ENCODE measurements around the gene ZNF432.
A peak's percentile ranks its signal among the peaks of the same experiment; 100 is the strongest.
"Not testable (repeated sequence)": the region's sequence is repeated elsewhere in the genome, so short reads cannot be mapped to it uniquely, and the experiment has no call there.

Gene ZNF432

DNA sequence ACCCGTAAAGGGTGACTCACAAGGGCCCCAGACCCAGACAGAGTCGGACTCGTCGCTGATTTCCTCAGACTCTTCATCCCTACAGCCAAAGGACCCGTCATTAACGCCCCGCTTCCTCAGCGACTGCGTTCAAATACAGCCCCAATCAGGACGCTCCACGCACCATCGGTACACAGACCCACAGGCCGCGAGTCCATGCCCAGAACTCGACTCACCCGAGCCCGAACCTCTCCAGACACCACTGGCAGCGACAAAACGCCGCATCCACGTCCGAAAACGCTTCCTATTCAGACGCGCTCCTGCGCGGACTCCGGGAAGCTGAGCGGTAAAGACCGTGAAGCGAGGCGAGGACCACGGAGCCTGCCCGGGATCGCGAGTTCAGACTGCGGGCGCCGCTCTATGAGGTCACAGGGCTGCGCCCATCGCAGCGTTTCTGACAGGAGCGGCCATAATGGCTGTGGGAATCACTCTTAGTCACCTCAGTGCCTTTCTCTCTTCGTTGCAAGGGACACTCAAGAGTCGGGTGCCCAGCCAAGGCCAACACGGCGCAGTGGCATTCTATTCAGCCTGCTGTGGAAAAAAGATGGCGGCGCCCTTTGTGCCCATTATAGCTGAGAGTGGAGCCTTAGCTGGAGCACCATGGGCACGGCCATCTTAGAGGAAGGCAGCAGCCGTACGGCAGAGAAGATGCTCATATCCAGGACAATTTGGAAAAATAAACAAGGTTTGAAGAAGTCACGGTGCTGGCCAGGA, 20.4 kb downstream of the ZNF432 start, which contains the start of gene ZNF614:
TSS of gene ZNF614 (minus strand) at position 353 of the 753 bp plus-strand sequence. CDS start 2,634 bp downstream, outside the sequence.
- peak within 1 kb of the TSS; percentile 90 for H3K4me3 Mint-ChIP-seq
- peaks cover 20% of the 10 kb centered on the region for H3K4me1 Mint-ChIP-seq

DNA sequence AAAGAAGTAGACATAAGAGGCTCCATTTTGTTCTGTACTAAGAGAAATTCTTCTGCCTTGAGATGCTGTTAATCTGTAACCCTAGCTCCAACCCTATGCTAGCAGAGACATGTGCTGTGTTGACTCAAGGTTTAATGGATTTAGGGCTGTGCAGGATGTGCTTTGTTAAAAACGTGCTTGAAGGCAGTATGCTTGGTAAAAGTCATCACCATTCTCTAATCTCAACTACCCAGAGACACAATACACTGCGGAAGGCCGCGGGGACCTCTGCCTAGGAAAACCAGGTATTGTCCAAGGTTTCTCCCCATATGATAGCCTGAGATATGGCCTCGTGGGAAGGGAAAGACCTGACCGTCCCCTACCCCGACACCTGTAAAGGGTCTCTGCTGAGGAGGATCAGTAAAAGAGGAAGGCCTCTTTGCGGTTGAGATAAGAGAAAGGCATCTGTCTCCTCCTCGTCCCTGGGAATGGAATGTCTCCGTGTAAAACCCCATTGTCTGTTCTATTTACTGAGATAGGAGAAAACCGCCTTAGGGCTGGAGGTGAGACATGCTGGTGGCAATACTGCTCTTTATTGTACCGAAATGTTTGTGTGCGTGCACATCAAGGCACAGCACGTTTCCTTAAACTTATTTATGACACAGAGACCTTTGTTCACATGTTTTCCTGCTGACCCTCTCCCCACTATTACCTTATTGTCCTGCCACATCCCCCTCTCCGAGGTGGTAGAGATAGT, 22.2 kb downstream of the ZNF432 start:
- H3K4me3 Mint-ChIP-seq; ATAC-seq; H3K27ac Mint-ChIP-seq; DNase-seq (ENCODE audit: low spot score in 2 of 2): not testable (repeated sequence)
- H3K9me3 Mint-ChIP-seq, result peaks cover 24% of the 10 kb centered on the region
- peaks cover 65% of the 10 kb centered on the region for H3K36me3 Mint-ChIP-seq
- peaks cover 20% of the 10 kb centered on the region for H3K4me1 Mint-ChIP-seq

More for the DNA sequence above, 20.4 kb downstream of the ZNF432 start, which contains the start of gene ZNF614:
- Mint-ChIP-seq H3K36me3 (peaks cover 47% of the 10 kb centered on the region), H3K9me3 (peaks cover 18% of the 10 kb centered on the region), H3K27ac (peak within 1 kb of the TSS; percentile 98)
- ATAC-seq, result peak; percentile 99
- peak; percentile 78 to 91 for DNase-seq (ENCODE audit: low spot score in 2 of 2)

DNA sequence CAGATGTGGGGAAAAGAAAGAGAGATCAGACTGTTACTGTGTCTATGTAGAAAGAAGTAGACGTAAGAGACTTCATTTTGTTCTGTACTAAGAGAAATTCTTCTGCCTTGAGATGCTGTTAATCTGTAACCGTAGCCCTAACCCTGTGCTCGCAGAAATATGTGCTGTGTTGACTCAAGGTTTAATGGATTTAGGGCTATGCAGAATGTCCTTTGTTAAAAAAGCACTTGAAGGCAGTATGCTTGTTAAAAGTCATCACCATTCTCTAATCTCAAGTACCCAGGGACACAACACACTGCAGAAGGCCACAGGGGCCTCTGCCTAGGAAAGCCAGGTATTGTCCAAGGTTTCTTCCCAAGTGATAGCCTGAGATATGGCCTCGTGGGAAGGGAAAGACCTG, 24.2 kb downstream of the ZNF432 start:
- ATAC-seq; H3K4me3 Mint-ChIP-seq; DNase-seq (ENCODE audit: low spot score in 2 of 2); H3K27ac Mint-ChIP-seq: not testable (repeated sequence)
- H3K4me1 Mint-ChIP-seq, result peaks cover 20% of the 10 kb centered on the region
- H3K9me3 Mint-ChIP-seq, result peaks cover 27% of the 10 kb centered on the region
- peaks cover 83% of the 10 kb centered on the region for H3K36me3 Mint-ChIP-seq

DNA sequence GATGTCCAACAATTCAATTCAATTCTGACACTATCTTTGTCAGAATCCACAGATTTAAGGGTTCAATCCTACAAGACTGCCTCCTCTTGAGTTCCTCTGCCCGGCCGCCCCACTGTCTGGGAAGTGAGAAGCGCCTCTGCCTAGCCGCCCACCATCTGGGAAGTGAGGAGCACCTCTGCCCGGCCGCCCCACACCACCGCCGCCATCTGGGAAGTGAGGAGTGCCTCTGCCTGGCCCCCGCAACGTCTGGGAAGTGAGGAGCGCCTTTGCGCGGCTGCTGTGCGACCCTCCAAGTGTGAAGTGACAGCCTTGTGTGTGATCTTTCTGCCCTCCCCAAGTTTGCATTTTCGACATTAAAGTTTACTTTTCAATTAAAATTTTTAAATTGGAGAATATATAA, 26.4 kb downstream of the ZNF432 start:
- peaks cover 30% of the 10 kb centered on the region for H3K9me3 Mint-ChIP-seq
- no peak overlapping the region for H3K4me3 Mint-ChIP-seq
- H3K27ac Mint-ChIP-seq, result no peak overlapping the region
- peaks cover 6% of the 10 kb centered on the region for H3K4me1 Mint-ChIP-seq
- H3K36me3 Mint-ChIP-seq, result peaks cover 94% of the 10 kb centered on the region
- ATAC-seq (no peak), DNase-seq (ENCODE audit: low spot score in 2 of 2) (no peak)

DNA sequence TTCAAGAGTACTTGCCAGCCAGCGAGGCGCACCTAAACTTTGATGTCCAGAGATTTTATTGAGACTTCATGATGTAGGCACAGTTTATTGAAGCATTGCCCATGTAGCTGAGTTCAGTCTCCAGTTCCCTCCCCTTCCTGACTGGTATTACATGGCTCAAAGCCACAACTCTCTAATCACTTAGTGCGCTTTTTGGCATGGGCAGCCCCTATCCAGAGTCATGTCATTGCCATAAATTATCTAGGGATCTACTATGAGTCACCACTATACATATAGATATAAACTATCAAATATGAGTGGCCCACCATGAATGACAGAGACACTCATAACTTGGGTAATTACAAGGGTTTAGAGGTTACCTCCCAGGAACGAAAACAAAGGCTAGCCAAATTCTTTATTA, 28.1 kb downstream of the ZNF432 start:
- ATAC-seq, result no peak
- no peak overlapping the region for H3K27ac Mint-ChIP-seq
- peaks cover 33% of the 10 kb centered on the region for H3K9me3 Mint-ChIP-seq
- no peaks in the 10 kb centered on the region for H3K4me1 Mint-ChIP-seq
- no peak overlapping the region for H3K4me3 Mint-ChIP-seq
- peaks cover 98% of the 10 kb centered on the region for H3K36me3 Mint-ChIP-seq
- no peak for DNase-seq (ENCODE audit: low spot score in 2 of 2)

DNA sequence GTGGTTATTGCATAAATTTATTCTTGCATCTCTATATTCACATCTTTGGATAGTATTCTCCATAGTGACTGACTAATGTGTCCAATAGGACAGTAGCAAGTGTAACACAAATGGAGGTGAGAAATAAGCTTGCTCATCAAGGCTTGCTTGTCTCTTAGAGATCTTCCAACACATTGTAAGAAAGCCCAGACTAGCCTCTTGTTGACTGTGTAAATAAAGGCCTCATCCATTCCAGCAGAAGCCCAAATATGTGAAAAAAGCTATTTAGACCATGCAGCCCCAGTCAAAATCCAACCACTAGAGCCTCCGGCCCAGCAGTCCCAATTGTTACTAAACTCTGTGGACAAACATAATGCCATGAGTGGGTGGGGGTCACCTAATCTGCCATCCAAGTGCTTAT, 38.0 kb downstream of the ZNF432 start:
- ATAC-seq (no peak), DNase-seq (ENCODE audit: low spot score in 2 of 2) (no peak)
- no peak overlapping the region for H3K4me3 Mint-ChIP-seq
- H3K27ac Mint-ChIP-seq, result no peak overlapping the region
- H3K9me3 Mint-ChIP-seq, result peaks cover 14% of the 10 kb centered on the region
- H3K4me1 Mint-ChIP-seq, result peaks cover 17% of the 10 kb centered on the region
- H3K36me3 Mint-ChIP-seq, result peaks cover 9% of the 10 kb centered on the region

DNA sequence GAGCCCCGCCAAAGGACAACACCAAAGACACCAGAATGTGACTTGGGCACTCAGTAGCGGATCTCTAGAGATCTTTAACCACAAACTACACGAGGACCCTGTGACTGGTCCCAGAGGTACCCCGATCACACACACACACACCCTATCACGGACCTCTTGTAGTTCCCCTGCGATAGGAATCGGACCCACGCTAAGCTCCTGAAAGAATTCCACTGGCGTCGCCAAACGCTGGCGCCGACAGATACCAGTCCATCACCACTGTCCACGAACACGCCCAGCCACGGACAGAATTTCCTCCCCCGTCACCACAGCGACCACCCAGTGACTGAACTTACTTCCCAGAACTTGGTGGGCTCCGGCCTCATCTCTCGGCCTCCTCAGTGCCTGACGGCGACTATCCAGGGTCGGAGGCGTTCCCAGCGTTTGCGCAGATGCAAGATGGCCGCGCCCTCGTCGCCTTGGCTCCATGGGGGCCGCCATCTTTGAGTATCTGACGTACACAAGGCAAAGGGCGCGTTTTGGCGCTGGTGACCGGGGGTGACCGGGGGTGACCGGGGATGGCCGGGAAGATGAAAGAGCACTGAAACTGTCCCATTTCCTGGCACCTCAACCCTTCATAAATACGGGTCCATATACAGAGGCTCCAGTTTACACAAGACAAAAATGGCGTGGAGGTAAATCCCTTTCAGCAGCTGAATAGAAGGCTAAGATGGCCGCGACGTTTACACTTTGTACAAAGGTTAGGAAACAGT, 40.7 kb downstream of the ZNF432 start, which contains the start of gene ZNF615:
TSS of gene ZNF615 (minus strand) at position 406 of the 752 bp plus-strand sequence. CDS start 4,500 bp downstream, outside the sequence.
- Mint-ChIP-seq H3K4me3 (peak within 1 kb of the TSS; percentile 90), H3K9me3 (peaks cover 14% of the 10 kb centered on the region), H3K4me1 (peaks cover 17% of the 10 kb centered on the region), H3K27ac (peak within 1 kb of the TSS; percentile 93), H3K36me3 (peaks cover 19% of the 10 kb centered on the region)
- peak; percentile 99 for ATAC-seq
- peak; percentile 83 to 94 for DNase-seq (ENCODE audit: low spot score in 2 of 2)

DNA sequence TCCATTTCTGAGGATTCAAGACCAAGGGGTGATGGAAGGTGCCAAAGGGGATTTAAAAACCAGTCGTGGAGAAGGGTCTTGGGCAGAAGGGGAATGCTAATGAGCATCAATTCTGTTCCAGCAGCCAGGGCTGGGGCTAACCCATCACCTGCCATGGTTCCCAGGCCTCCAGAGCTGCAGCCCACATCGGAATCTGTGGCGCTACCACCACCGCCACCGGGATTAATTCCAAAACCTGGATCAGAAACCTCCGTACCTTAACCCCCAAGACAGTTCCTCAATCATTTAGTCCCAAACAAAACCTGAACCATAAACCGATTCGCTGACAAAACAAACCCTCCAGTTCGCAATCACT, 41.2 kb downstream of the ZNF432 start:
- ATAC-seq (peak; percentile 12), DNase-seq (ENCODE audit: low spot score in 2 of 2) (no peak)
- peaks cover 12% of the 10 kb centered on the region for H3K9me3 Mint-ChIP-seq
- H3K4me3 Mint-ChIP-seq, result peak overlapping the region; percentile 90
- peaks cover 21% of the 10 kb centered on the region for H3K36me3 Mint-ChIP-seq
- peaks cover 17% of the 10 kb centered on the region for H3K4me1 Mint-ChIP-seq
- H3K27ac Mint-ChIP-seq, result peak overlapping the region; percentile 93

DNA sequence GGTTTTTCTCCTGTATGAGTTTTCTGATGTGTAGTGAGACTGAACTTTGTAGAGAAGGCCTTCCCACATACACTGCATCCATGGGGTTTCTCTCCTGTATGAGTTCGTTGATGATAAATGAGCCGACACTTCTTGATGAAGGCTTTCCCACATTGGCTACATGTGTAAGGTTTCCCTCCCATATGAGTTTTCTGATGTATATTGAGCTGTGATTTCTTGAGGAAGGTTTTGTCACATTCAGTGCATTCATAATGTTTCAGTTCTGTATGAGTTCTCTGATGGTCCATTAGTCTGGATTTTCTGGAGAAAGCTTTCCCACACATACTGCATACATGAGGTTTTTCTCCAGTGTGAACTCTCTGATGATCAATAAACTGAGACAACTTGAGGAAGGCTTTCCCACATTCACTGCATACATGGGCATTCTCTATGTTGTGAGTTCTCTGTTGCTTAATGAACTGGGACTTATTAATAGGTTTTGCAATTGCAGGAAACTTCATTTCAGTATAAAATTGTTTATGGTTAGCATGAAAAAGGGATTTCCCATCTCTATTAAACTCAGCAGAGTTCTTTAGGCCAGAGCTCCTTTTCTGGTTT, 54.5 kb downstream of the ZNF432 start:
- no peak for DNase-seq (ENCODE audit: low spot score in 2 of 2)
- no peak for ATAC-seq
- Mint-ChIP-seq H3K27ac (no peak overlapping the region), H3K4me1 (no peaks in the 10 kb centered on the region), H3K36me3 (peaks cover 51% of the 10 kb centered on the region), H3K4me3 (no peak overlapping the region), H3K9me3 (peaks cover 37% of the 10 kb centered on the region)

DNA sequence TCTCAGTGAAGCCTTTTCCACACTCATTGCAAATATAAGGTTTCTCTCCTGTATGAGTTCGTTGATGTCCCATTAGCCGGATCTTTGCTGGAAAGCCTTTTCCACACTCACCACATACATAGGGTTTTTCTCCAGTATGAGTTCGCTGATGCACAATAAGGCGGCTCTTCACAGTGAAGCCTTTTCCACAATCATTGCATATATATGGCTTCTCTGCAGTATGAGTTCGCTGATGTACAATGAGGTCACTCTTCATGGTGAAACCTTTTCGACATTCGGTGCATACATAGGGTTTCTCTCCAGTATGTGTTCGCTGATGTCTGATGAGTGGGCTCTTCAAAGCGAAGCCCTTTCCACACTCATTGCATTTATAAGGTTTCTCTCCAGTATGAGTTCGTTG, 55.2 kb downstream of the ZNF432 start:
- DNase-seq (ENCODE audit: low spot score in 2 of 2) (no peak), ATAC-seq (no peak)
- Mint-ChIP-seq H3K36me3 (peaks cover 44% of the 10 kb centered on the region), H3K27ac (no peak overlapping the region), H3K4me3 (no peak overlapping the region), H3K9me3 (peaks cover 44% of the 10 kb centered on the region), H3K4me1 (no peaks in the 10 kb centered on the region)

DNA sequence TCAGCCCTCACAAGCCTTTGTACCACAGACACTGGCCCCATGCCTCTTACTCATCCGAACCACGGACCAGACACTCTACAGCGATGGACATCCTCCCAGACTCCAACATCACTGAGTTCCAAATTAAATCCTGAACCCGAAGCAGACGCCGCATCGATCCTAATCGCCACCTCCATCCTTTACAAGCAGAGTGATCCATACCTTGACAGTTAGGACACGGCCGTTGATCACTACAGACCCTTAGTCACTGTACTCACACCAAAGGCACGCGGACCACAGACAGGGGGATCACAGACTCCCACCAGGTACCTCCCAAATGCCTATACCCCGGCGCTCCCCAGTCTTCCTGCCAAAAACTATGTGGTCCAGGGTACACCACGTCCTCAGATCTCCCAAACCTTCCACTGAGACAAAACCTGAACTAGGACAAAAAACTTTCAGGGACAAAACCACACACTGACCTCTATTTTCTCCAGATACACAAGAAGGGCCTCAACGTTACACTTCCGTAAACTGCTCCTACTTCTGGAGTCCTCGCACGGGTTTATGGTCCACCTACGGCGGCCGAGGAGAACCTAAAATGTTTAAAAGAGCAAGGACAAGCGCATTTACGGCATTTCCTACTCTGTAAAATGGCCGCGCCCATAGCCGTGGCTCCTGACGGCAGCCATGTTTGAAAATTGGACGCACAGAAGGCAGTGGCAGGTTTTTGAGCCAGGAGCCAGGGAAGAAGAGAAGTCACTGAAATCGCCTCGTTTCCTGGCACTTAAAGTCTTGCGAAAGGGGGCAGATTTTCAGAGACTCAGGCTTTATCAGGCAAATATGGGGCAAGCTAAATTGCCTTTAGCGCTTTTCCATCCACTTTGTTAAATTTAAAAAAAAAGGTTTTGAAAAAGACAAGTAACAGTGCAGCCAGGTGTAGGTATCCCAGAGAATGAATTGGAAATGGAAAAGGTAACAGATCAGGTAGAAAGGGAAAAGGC, 62.0 kb downstream of the ZNF432 start, which contains the start of gene ZNF350:
TSS of gene ZNF350 (minus strand) at position 532 of the 983 bp plus-strand sequence. CDS start 12,480 bp downstream, outside the sequence.
- ATAC-seq, result peak; percentile 100
- peak; percentile 57 to 87 for DNase-seq (ENCODE audit: low spot score in 2 of 2)
- Mint-ChIP-seq H3K4me3 (peak within 1 kb of the TSS; percentile 92), H3K27ac (peak within 1 kb of the TSS; percentile 94), H3K36me3 (peaks cover 16% of the 10 kb centered on the region), H3K4me1 (peaks cover 9% of the 10 kb centered on the region), H3K9me3 (peaks cover 30% of the 10 kb centered on the region)

DNA sequence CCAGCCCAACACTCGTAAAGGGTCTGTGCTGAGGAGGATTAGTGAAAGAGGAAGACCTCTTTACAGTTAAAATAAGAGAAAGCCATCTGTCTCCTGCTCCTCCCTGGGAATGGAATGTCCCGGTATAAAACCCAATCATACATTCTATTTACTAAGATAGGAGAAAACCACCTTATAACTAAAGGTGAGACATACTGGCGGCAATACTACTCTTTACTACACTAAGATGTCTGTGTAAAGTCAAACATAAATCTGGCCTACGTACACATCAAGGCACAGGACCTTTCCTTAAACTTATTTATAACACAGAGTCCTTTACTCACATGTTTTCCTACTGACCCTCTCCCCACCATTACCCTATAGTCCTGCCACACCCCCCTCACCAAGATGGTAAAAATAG, 65.3 kb downstream of the ZNF432 start:
- peaks cover 21% of the 10 kb centered on the region for H3K4me1 Mint-ChIP-seq
- DNase-seq (ENCODE audit: low spot score in 2 of 2), result no peak
- H3K27ac Mint-ChIP-seq, result no peak overlapping the region
- H3K4me3 Mint-ChIP-seq, result no peak overlapping the region
- peaks cover 37% of the 10 kb centered on the region for H3K9me3 Mint-ChIP-seq
- no peak for ATAC-seq
- H3K36me3 Mint-ChIP-seq, result peaks cover 29% of the 10 kb centered on the region

Data from stimulated activated effector memory CD8-positive, alpha-beta T cell treated with anti-CD3 and anti-CD28 coated beads, Interleukin-12 subunit alpha, Interleukin-12 subunit beta, amount 100 ng/mL, for 72 hours (primary cell).